Glomerular visceral epithelial cell (primary cell): ENCODE results near the gene LSP1.

Experiments used
- DNase-seq: peaks from one replicate; pipeline ENCODE4 v3.0.0-alpha.2; 2016; ENCODE audit errors: extremely low spot score

Gene LSP1

GRCh38 chr11:1917523-1918435 is 64.9 kb downstream of the LSP1 start:
- no peak for DNase-seq

GRCh38 chr11:1918436-1919315 is 65.8 kb downstream of the LSP1 start:
- no peak for DNase-seq

- no peak for DNase-seq
Observed at GRCh38 chr11:1919391-1920127, 66.7 kb downstream of the LSP1 start, which contains the start of gene TNNT3. TSS of gene TNNT3 (plus strand) at chr11:1919703. CDS start at chr11:1922875, 3,172 bp downstream.

- no peak for DNase-seq
Observed at GRCh38 chr11:1920128-1920908, 67.4 kb downstream of the LSP1 start.

- DNase-seq, result no peak
Observed at GRCh38 chr11:1920909-1921573, 68.2 kb downstream of the LSP1 start.

- no peak for DNase-seq
Observed at GRCh38 chr11:1921574-1922141, 68.8 kb downstream of the LSP1 start.

- no peak for DNase-seq
Observed at GRCh38 chr11:1922481-1923081, 69.7 kb downstream of the LSP1 start.

GRCh38 chr11:1923201-1923956 is 70.5 kb downstream of the LSP1 start:
- no peak for DNase-seq

- no peak for DNase-seq
Observed at GRCh38 chr11:1924181-1924580, 71.3 kb downstream of the LSP1 start.

- no peak for DNase-seq
Observed at GRCh38 chr11:1924646-1925372, 71.9 kb downstream of the LSP1 start.

- DNase-seq, result no peak
Observed at GRCh38 chr11:1925373-1926155, 72.7 kb downstream of the LSP1 start.

GRCh38 chr11:1926156-1927025 is 73.5 kb downstream of the LSP1 start:
- no peak for DNase-seq

GRCh38 chr11:1927026-1927847 is 74.4 kb downstream of the LSP1 start:
- DNase-seq, result no peak

GRCh38 chr11:1927848-1928469 is 75.1 kb downstream of the LSP1 start:
- no peak for DNase-seq

GRCh38 chr11:1928470-1928890 is 75.6 kb downstream of the LSP1 start:
- DNase-seq, result no peak
